ENCODE data around the gene RNF39. TPM values are rescaled to one million over a fixed set of nuclear protein-coding genes. Genes with fewer than 3 reads are reported as not detected.

Gene RNF39
- total and polyA plus RNA-seq, 2 experiments from 2014 or later, result 0.50 to 0.94 TPM

Small RNA genes within 50 kb of the gene (small RNA-seq; reads per million reads assigned to genes)
- gene RF02218 (ENCODE audit: low replicate concordance) (not detected), gene RF02219 (ENCODE audit: low replicate concordance) (not detected), gene RF02220 (ENCODE audit: low replicate concordance) (not detected)

Other genes starting within 250 kb of the RNF39 start
- 1.5 and 2.8 TPM in 2 replicates for gene HLA-G, start 247.9 kb downstream of the RNF39 start, total RNA-seq (2014; rRNA removed; shearing (Covaris generic))
- gene HLA-G, start 247.9 kb downstream of the RNF39 start, polyA plus RNA-seq (2016; fragmentation: Nextera tagmentation; extraction: Ambion mirVana), result 2.5 and 2.6 TPM in 2 replicates
- gene HLA-A, start 133.2 kb downstream of the RNF39 start, total RNA-seq (2014; rRNA removed; shearing (Covaris generic)), result 173 and 203 TPM in 2 replicates
- 170 and 180 TPM in 2 replicates for gene HLA-A, start 133.2 kb downstream of the RNF39 start, polyA plus RNA-seq (2016; fragmentation: Nextera tagmentation; extraction: Ambion mirVana)
- gene POLR1H, start 14.5 kb downstream of the RNF39 start, total RNA-seq (2014; rRNA removed; shearing (Covaris generic)), result 28.1 and 30.1 TPM in 2 replicates
- 89.4 and 93.6 TPM in 2 replicates for gene POLR1H, start 14.5 kb downstream of the RNF39 start, polyA plus RNA-seq (2016; fragmentation: Nextera tagmentation; extraction: Ambion mirVana)
- 19.2 and 19.6 TPM in 2 replicates for gene PPP1R11, start 8.6 kb downstream of the RNF39 start, total RNA-seq (2014; rRNA removed; shearing (Covaris generic))
- gene PPP1R11, start 8.6 kb downstream of the RNF39 start, polyA plus RNA-seq (2016; fragmentation: Nextera tagmentation; extraction: Ambion mirVana), result 26.6 and 27.3 TPM in 2 replicates
- gene TRIM31, start 37.3 kb upstream of the RNF39 start, total RNA-seq (2014; rRNA removed; shearing (Covaris generic)), result not detected in 2 replicates
- 0.10 and 0.26 TPM in 2 replicates for gene TRIM31, start 37.3 kb upstream of the RNF39 start, polyA plus RNA-seq (2016; fragmentation: Nextera tagmentation; extraction: Ambion mirVana)
- not detected in 2 replicates for gene TRIM40, start 60.4 kb upstream of the RNF39 start, total RNA-seq (2014; rRNA removed; shearing (Covaris generic))
- gene TRIM40, start 60.4 kb upstream of the RNF39 start, polyA plus RNA-seq (2016; fragmentation: Nextera tagmentation; extraction: Ambion mirVana), result not detected in 2 replicates
- 0.31 TPM in 1 of 2 replicates, not detected in the other for gene TRIM10, start 85.4 kb upstream of the RNF39 start, total RNA-seq (2014; rRNA removed; shearing (Covaris generic))
- gene TRIM10, start 85.4 kb upstream of the RNF39 start, polyA plus RNA-seq (2016; fragmentation: Nextera tagmentation; extraction: Ambion mirVana), result not detected in 2 replicates
- 0.23 and 1.0 TPM in 2 replicates for gene TRIM15, start 87.8 kb upstream of the RNF39 start, total RNA-seq (2014; rRNA removed; shearing (Covaris generic))
- gene TRIM15, start 87.8 kb upstream of the RNF39 start, polyA plus RNA-seq (2016; fragmentation: Nextera tagmentation; extraction: Ambion mirVana), result 0.21 and 0.26 TPM in 2 replicates
- 31.0 and 38.0 TPM in 2 replicates for gene TRIM26, start 137.6 kb upstream of the RNF39 start, total RNA-seq (2014; rRNA removed; shearing (Covaris generic))
- 9.9 and 11.0 TPM in 2 replicates for gene TRIM26, start 137.6 kb upstream of the RNF39 start, polyA plus RNA-seq (2016; fragmentation: Nextera tagmentation; extraction: Ambion mirVana)